T-helper 2 cell treated with Interferon-gamma antibody and Interleukin-4, amounts not matched to agents 100 ng/mL and 5 ng/mL, for 36 hours (primary cell): ENCODE measurements around the gene CBR3. TPM values are rescaled to one million over a fixed set of nuclear protein-coding genes. Genes with fewer than 3 reads are reported as not detected.

Experiments
- intact Hi-C: fragments of 100-400 bp; cut with micrococcal nuclease; formaldehyde crosslinking; loops from one replicate; pipeline ENCODE4 v1.15.1; 2023
- total RNA-seq: library from RNA; stranded (reverse); gene quantifications from 2 replicates; pipeline ENCODE4 v1.2.3, GENCODE V29; 2022

Gene CBR3
- total RNA-seq, 1 donor from 2014 or later = 25.7 TPM

GRCh38 chr21:36155603-36156338, 20.9 kb downstream of the CBR3 start:
- intact Hi-C loops = loop anchor here (1.0 kb wide), 5 partner anchors 19 to 230 kb away; partner anchors contain the start of genes CBR3, CHAF1B and MORC3

GRCh38 chr21:36156339-36156814, 21.5 kb downstream of the CBR3 start:
- intact Hi-C loops = loop anchor here (1.0 kb wide), 5 partner anchors 18 to 229 kb away; partner anchors contain the start of genes CBR3, CHAF1B and MORC3

- intact Hi-C loops = loop anchor here (1.0 kb wide), 5 partner anchors 17 to 228 kb away; partner anchors contain the start of genes CBR3, CHAF1B and MORC3
Measured at GRCh38 chr21:36156815-36157670, 22.2 kb downstream of the CBR3 start, which contains the start of gene DOP1B. Gene DOP1B (plus strand): TSS chr21:36156824. CDS start chr21:36164734, 7,910 bp downstream.

- intact Hi-C loops = no loop called here
Measured at GRCh38 chr21:36159356-36159921, 24.6 kb downstream of the CBR3 start.

- intact Hi-C loops = no loop called here
Measured at GRCh38 chr21:36160850-36161178, 25.9 kb downstream of the CBR3 start.

- intact Hi-C loops = no loop called here
Measured at GRCh38 chr21:36162631-36163030, 27.8 kb downstream of the CBR3 start.

- intact Hi-C loops = no loop called here
Measured at GRCh38 chr21:36163750-36164741, 29.2 kb downstream of the CBR3 start.

- intact Hi-C loops = no loop called here
Measured at GRCh38 chr21:36165356-36165755, 30.5 kb downstream of the CBR3 start.

GRCh38 chr21:36166705-36167104, 31.8 kb downstream of the CBR3 start:
- intact Hi-C loops = no loop called here

- intact Hi-C loops = no loop called here
Measured at GRCh38 chr21:36167541-36167940, 32.7 kb downstream of the CBR3 start.

GRCh38 chr21:36169470-36170128, 34.7 kb downstream of the CBR3 start:
- intact Hi-C loops = no loop called here

GRCh38 chr21:36170823-36171222, 35.9 kb downstream of the CBR3 start:
- intact Hi-C loops = no loop called here

- intact Hi-C loops = no loop called here
Measured at GRCh38 chr21:36171336-36171735, 36.5 kb downstream of the CBR3 start.

GRCh38 chr21:36171741-36172331, 37.0 kb downstream of the CBR3 start:
- intact Hi-C loops = no loop called here

GRCh38 chr21:36174780-36175179, 39.9 kb downstream of the CBR3 start:
- intact Hi-C loops = loop anchor here (1.0 kb wide), 2 partner anchors 18 to 35 kb away; partner anchors contain the start of gene DOP1B

- intact Hi-C loops = no loop called here
Measured at GRCh38 chr21:36175771-36176565, 41.1 kb downstream of the CBR3 start.

- intact Hi-C loops = no loop called here
Measured at GRCh38 chr21:36178349-36178748, 43.5 kb downstream of the CBR3 start.

GRCh38 chr21:36179145-36179544, 44.3 kb downstream of the CBR3 start:
- intact Hi-C loops = no loop called here

GRCh38 chr21:36180963-36181362, 46.1 kb downstream of the CBR3 start:
- intact Hi-C loops = no loop called here
